Ammon's horn (tissue), 1 donor: ENCODE measurements around the gene CDC42BPB.

Experiments used
- DNase-seq: peaks from one replicate; pipeline ENCODE4 v3.0.0-alpha.2; 2016; ENCODE audit warnings: low spot score

The CDC42BPB gene

GRCh38 chr14:103073367-103073875 lies 16.1 kb upstream of the CDC42BPB start:
- DNase-seq, result no peak

- DNase-seq, result no peak
Measured at GRCh38 chr14:103072595-103073366, 15.4 kb upstream of the CDC42BPB start.

GRCh38 chr14:103071544-103072251 lies 14.3 kb upstream of the CDC42BPB start:
- no peak for DNase-seq

GRCh38 chr14:103070971-103071542 lies 13.7 kb upstream of the CDC42BPB start:
- DNase-seq, result no peak

- DNase-seq, result no peak
Measured at GRCh38 chr14:103070263-103070885, 13.0 kb upstream of the CDC42BPB start.

- DNase-seq, result no peak
Measured at GRCh38 chr14:103068351-103069073, 11.2 kb upstream of the CDC42BPB start.

GRCh38 chr14:103067231-103067954 lies 10.0 kb upstream of the CDC42BPB start:
- DNase-seq, result no peak

GRCh38 chr14:103066399-103066798 lies 9.1 kb upstream of the CDC42BPB start:
- no peak for DNase-seq

DNA sequence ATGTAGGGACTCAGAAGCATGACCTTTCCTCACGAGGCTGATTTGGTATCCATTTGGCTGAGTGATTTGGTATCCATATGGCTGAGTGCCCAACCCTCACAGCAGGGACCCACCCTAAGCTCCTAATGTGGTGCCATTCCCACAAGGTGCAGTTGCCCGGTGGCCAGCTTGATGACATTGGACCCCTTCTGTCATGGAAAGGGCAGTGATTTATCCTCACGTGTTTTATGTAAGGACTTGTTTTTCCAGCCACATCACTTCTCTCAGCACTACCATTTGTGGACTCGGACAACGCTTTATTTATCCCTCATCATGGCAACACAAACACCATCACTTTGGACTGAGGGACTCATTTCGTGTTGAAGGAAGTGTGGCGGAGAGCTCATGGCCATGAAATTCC lies 8.5 kb upstream of the CDC42BPB start:
- no peak for DNase-seq

- no peak for DNase-seq
Measured at GRCh38 chr14:103064978-103065377, 7.6 kb upstream of the CDC42BPB start.

GRCh38 chr14:103064436-103064835 lies 7.1 kb upstream of the CDC42BPB start:
- no peak for DNase-seq

GRCh38 chr14:103061482-103061976 lies 4.2 kb upstream of the CDC42BPB start:
- DNase-seq, result no peak

- no peak for DNase-seq
Measured at GRCh38 chr14:103059556-103059955, 2.2 kb upstream of the CDC42BPB start.

- DNase-seq, result no peak
Measured at GRCh38 chr14:103058164-103059055, 1.1 kb upstream of the CDC42BPB start.

DNA sequence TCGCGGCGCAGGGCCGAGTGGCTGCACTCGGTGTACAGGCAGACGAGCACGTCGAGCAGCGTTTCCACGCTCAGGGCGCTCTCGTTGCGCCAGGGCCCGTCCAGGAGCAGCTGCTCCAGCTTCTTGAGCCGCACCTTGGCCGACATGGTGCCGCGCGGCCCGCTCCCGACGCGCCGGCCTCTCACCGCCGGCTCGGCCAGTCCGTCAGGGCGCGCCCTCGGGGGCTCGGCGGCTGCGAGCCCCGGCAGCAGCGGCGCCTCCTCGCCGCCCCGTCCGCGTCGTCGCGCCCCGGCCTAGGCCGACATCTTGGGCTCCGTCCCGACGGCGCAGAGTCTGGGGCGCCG lies 349 bp downstream of the CDC42BPB start:
- no peak for DNase-seq

GRCh38 chr14:103056322-103057027 lies 874 bp downstream of the CDC42BPB start:
- no peak for DNase-seq

- DNase-seq, result no peak
Measured at GRCh38 chr14:103055695-103056094, 1.7 kb downstream of the CDC42BPB start.

GRCh38 chr14:103052407-103052806 lies 4.9 kb downstream of the CDC42BPB start:
- DNase-seq, result no peak

- DNase-seq, result no peak
Measured at GRCh38 chr14:103050935-103051334, 6.4 kb downstream of the CDC42BPB start.
